Measurements from ENCODE around the gene SULT4A1.

GRCh38 chr22:43885786-43886185 lies 23.5 kb upstream of the SULT4A1 start:
- TF ChIP-seq CTCF (IDR thresholded peaks at IDR 0.05; ENCODE audit: borderline replicate concordance, extremely low read depth, low read length, poor library complexity, severe bottlenecking): no peak
- TF ChIP-seq EZH2 (IDR thresholded peaks at IDR 0.05; ENCODE audit: borderline replicate concordance, low read depth, low read length, severe bottlenecking): no peak

Measured in DND-41 (cell line).